GM12864 (cell line): ENCODE results near the gene MROH9.

ENCODE experiments used
- DNase-seq: peaks from one replicate; pipeline ENCODE4 v3.0.0-alpha.2; 2011; ENCODE audit warnings: low read depth
- H3K4me3 ChIP-seq: 2 replicates; pipeline ENCODE4 v1.5.1; 2011; ENCODE audit warnings: mild to moderate bottlenecking, low read depth, low read length, control low read depth
- CTCF ChIP-seq: IDR thresholded peaks from 2 replicates; pipeline ENCODE4 v1.5.1; 2011; ENCODE audit warnings: low read depth, mild to moderate bottlenecking, moderate library complexity, low read length, control low read depth, inconsistent platforms; ENCODE audit errors: missing control alignments

MROH9 gene

GRCh38 chr1:171037626-171038025 is 102.3 kb downstream of the MROH9 start:
- H3K4me3 ChIP-seq: no peak overlapping the region
- no peak for DNase-seq
- no peak for TF ChIP-seq CTCF

GRCh38 chr1:171038284-171038683 is 103.0 kb downstream of the MROH9 start:
- DNase-seq: no peak
- H3K4me3 ChIP-seq: no peak overlapping the region
- no peak for TF ChIP-seq CTCF

GRCh38 chr1:171048014-171048413 is 112.7 kb downstream of the MROH9 start:
- TF ChIP-seq CTCF: no peak
- DNase-seq: no peak
- no peak overlapping the region for H3K4me3 ChIP-seq

GRCh38 chr1:171052977-171053376 is 117.6 kb downstream of the MROH9 start:
- no peak overlapping the region for H3K4me3 ChIP-seq
- DNase-seq: no peak
- no peak for TF ChIP-seq CTCF

GRCh38 chr1:171055966-171056643 is 120.8 kb downstream of the MROH9 start:
- no peak for DNase-seq
- no peak for TF ChIP-seq CTCF
- H3K4me3 ChIP-seq: no peak overlapping the region

- TF ChIP-seq CTCF: no peak
These were observed 126.2 kb downstream of the MROH9 start for GRCh38 chr1:171061425-171062143.

More at GRCh38 chr1:171061425-171062143, 126.2 kb downstream of the MROH9 start:
- no peak overlapping the region for H3K4me3 ChIP-seq
- DNase-seq: no peak
